ENCODE data around the gene SEC11A.

DNA sequence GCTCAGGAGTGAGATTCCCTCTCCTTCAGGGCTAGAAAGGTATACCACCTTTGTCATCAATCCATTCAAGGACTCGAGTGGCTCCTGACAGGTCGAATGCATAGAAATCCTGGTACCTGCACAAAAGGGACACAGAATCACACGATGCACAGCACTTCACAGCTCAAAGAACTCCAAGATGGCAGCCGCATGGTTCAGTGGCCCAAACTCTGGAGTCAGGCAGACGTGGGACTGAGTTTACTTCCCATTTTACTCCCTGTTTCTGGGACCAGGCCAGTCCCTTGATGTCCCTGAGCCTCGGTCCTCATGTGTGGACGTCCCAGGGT lies 62.4 kb downstream of the SEC11A start:
- TF ChIP-seq, protein P1, sequence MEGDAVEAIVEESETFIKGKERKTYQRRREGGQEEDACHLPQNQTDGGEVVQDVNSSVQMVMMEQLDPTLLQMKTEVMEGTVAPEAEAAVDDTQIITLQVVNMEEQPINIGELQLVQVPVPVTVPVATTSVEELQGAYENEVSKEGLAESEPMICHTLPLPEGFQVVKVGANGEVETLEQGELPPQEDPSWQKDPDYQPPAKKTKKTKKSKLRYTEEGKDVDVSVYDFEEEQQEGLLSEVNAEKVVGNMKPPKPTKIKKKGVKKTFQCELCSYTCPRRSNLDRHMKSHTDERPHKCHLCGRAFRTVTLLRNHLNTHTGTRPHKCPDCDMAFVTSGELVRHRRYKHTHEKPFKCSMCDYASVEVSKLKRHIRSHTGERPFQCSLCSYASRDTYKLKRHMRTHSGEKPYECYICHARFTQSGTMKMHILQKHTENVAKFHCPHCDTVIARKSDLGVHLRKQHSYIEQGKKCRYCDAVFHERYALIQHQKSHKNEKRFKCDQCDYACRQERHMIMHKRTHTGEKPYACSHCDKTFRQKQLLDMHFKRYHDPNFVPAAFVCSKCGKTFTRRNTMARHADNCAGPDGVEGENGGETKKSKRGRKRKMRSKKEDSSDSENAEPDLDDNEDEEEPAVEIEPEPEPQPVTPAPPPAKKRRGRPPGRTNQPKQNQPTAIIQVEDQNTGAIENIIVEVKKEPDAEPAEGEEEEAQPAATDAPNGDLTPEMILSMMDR (IDR thresholded peaks at IDR 0.05; ENCODE audit: poor library complexity) = no peak
- TF ChIP-seq EZH2phosphoT487 (IDR thresholded peaks at IDR 0.05; ENCODE audit: low read depth, severe bottlenecking, unreplicated experiment) (no peak), EZH2 (IDR thresholded peaks at IDR 0.05; ENCODE audit: borderline replicate concordance) (no peak)

Data from hepatocyte (in vitro differentiated cells).